GM21526 (cell line): ENCODE data around the gene SCAF4.
"Not testable (repeated sequence)": the region's sequence is repeated elsewhere in the genome, so short reads cannot be mapped to it uniquely, and the experiment has no call there.

Source experiments
- ATAC-seq: cut with Tn5 transposase; IDR thresholded peaks from one replicate; pipeline ENCODE4 v1.9.1; 2021; ENCODE audit warnings: moderate library complexity; ENCODE audit not compliant: unreplicated experiment, low FRiP score

SCAF4 gene

GRCh38 chr21:31654821-31655580, 76.9 kb downstream of the SCAF4 start:
- not testable (repeated sequence) for ATAC-seq

- ATAC-seq: no peak
Measured at GRCh38 chr21:31654340-31654739, 77.6 kb downstream of the SCAF4 start.

GRCh38 chr21:31651491-31651890, 80.4 kb downstream of the SCAF4 start:
- not testable (repeated sequence) for ATAC-seq

DNA sequence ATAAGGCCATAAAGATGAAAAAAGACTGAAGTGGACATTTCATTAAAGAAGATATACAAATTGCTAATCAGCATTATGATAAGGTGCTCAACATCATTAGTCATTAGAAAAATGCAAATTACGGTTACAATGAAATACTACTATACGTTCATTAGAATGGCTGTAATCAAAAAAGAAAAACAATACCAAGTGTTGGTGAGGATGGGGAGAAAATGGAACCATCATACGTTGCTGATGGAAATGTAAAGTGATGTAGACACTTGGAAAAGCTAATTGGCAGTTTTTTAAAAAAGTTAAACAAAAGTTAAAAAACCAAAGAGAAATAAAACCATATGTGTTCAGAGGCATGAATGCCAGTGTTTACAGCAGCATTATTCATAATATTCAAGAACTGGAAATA, 81.0 kb downstream of the SCAF4 start:
- no peak for ATAC-seq

DNA sequence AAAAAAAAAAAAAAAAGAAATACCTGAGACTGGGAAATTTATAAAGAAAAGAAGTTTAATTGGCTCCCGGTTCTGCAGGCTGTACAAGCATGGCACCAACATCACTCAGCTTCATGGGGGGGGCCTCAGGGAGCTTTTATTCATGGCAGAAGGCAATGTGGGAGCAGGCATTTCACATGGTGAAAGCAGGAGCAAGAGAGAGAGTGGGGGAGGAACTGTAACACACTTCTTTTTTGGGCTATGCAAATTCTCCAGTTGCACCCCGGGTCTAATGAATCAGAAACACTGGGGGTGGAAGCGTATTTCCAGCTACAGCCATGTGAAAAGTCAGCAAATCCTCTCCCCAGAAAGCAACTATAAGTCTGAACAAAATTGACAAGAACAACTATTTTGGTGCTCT, 84.3 kb downstream of the SCAF4 start:
- peak; percentile 94 for ATAC-seq

- ATAC-seq: no peak
Measured at GRCh38 chr21:31644643-31645042, 87.3 kb downstream of the SCAF4 start.

- no peak for ATAC-seq
Measured at GRCh38 chr21:31641416-31641922, 90.4 kb downstream of the SCAF4 start.

GRCh38 chr21:31636874-31637273, 95.0 kb downstream of the SCAF4 start:
- no peak for ATAC-seq

DNA sequence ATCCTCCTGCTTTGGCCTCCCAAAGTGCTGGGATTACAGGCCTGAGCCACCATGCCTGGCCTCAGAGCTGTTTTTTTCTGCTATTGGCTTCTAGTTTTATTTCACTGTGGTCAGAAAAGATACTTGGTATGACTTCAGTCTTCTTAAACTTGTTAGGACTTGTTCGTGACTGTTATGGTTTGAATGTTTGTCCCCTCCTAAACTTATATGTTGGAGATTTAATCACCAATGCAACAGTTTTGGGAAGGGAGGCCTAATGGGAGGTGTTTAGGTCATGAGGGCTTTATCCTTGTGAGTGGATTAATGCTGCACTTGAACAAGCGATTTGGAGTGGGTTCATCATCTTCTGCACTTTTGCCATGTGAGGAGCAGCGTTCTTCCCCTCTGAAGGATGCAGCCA, 96.9 kb downstream of the SCAF4 start:
- no peak for ATAC-seq

DNA sequence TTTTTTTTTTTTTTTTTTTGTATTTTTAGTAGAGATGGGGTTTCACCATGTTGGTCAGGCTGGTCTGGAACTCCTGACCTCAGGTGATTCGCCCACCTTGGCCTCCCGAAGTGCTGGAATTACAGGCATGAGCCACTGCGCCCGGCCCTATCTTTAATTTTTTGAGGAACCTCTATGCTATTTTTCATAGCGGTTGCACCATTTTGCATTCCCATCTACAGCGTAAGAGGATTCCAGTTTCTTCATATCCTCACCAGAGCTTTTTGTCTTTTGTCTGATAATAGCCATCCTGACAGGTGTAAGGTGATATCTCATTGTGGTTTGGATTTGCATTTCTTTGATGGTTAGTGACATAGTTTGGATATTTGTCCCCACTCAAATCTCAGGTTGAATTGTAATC, 100.0 kb downstream of the SCAF4 start:
- not testable (repeated sequence) for ATAC-seq

- ATAC-seq: no peak
Measured at GRCh38 chr21:31629972-31630711, 101.8 kb downstream of the SCAF4 start.

GRCh38 chr21:31624961-31625491, 106.9 kb downstream of the SCAF4 start:
- ATAC-seq: no peak

DNA sequence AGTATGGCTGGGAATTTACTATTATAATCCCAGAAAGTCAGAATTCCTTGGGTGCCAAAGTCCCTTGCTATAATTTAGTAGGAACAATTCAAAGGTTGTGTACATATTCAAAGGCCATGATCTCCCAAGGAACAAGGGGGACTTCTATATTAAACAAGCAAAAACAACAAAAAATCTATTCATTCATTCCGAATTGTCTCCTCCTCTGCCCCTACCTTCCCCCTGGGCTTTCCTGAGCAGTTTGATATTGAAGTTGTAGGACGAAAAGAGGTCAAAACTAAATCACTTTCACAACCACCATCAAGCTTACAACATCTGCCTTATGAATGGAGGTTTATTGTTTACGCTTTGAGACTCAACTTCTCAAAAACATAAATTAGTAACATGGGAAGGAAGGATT, 107.7 kb downstream of the SCAF4 start:
- ATAC-seq: no peak

DNA sequence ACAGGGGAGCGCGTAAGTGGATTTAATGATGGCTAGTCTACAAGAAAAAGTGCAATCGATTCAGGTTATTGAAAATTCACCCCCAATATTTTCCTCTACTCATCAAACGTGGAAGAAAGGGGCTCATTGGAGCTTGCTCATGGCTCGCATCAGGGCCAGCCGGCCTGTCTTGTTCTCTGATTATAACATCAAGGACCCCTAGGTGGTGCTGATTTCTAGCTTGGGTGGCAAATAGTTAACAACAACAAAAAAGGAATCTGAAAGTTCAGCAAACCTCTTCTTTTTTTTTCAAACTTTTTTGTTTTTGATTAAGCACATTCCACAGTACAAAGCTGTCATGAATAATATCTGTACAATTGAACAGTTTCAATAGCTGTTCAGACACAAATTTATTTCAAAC, 108.3 kb downstream of the SCAF4 start:
- ATAC-seq: no peak

DNA sequence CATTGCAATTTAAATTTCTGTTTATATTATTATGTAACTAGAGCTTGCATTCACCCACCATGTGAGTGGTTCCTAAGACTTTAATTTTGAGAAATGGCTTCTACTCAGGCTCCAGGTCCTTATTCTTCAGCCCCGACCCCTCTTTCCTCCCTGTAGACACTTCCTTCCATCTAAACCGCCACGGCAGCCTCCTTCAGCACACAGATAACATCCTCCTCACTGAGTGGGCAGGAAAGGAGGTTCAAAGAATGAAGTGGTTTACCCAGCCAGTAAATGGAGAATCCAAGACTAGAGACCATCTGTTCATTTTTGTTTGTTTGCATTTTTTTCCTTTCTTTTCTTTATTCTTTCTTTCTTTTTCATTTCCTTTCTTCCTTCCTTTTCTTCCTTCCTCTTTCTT, 109.5 kb downstream of the SCAF4 start:
- ATAC-seq: no peak
